ENCODE measurements around the gene JAKMIP1.

Gene JAKMIP1

DNA sequence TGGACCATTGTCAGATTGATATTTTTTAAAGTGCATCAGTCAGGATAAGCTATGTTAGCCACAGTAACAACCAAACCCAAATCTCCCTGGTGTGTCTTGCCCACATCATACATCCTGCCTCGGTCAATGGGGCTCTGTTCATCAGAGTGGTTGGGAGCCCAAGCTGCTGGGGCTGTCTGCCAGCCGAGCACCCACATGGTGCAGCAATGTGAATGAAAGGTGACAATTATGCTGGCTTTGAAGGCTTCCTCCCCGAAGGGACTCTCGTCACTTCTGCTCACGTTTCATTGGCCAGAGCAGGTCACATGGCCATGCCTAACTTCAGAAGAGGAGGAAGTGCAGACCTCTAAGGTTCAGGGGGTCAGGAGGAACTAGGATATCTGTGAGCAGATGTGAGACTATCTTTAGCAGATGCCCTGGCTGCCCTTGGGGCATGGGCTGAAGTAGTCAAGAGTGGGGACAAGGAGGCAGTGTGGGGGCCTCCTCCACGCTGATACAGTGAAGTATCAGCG lies 1.3 kb upstream of the JAKMIP1 start:
- DNase-seq (ENCODE audit: low spot score): no peak

DNA sequence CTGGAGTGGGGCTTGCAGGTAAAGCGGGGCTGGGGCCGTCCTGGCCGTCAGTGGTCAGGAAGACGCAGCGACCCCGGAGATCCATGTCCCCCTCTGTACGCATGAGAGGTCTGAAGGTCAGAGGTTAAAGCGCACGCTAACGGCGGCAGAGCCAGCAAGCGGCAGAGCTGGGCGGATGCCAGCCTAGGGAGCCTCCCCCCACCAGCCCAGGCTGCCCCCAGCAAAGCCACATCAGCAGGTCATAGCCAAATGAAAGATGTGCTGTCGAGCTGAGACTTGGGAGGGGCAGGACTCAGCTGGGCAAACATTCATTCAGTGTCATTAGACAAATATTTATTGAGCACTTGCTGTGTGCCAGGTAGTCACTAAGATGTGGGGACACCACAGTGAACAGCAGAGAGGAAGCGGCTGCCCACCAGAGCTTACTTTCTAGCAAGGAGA lies 593 bp upstream of the JAKMIP1 start:
- DNase-seq (ENCODE audit: low spot score): no peak

DNA sequence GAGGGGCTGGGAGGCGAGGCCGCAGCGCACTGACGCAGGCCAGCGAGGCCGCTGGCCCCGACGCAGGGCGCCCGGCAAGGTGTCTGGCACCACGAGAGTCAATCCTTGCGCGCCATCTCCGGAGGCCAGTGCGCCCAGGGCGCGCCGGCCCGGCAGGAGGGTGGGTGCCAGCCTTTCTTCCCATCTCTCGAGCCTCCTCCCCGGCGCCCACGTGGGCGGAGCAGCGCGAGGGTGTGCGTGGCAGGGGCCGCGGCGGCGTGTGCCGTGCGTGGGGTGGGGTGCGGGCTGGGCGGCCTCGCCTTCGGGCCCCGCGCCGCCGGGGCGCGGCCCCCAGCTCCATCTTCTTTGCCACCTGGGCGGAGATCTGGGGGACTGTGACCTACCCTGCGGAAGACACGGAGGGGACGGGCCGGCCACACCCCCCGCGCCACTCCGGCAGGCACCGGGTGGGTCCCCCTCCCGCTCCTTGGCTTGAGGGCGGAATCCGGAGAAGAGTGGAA lies 877 bp downstream of the JAKMIP1 start:
- no peak for DNase-seq (ENCODE audit: low spot score)

DNA sequence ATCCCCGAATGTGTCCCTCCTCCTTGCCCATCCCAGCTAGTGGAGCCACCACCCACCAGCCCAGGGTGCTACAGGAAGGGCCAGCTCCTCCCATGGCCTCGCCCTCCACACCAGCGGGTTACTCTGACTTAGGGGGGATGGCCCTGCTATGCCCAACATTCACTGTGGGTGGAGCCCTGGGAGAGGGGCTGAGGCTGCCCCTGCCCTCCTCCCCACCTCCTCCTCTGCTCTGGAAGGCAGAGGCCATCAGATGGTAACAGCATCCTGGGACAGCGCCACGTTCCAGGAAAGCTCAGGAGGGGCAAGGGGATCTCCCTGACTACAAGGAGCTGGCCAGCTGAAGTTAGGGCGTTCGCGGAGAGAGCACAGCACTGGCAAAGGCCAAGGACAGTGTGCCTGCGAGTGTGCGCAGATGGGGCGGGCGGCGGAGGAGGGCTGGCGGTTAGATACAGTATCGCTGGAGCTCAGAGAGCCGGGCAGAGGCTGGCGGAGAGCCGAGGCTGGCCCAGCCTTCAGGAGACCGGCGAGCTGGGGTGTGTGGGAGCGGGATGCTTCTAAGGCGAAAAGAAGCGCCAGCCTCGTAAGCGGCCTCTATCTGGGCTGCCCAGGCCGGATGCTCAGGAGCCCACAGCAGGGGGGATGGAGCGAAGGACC lies 1.5 kb downstream of the JAKMIP1 start:
- DNase-seq (ENCODE audit: low spot score): no peak

DNA sequence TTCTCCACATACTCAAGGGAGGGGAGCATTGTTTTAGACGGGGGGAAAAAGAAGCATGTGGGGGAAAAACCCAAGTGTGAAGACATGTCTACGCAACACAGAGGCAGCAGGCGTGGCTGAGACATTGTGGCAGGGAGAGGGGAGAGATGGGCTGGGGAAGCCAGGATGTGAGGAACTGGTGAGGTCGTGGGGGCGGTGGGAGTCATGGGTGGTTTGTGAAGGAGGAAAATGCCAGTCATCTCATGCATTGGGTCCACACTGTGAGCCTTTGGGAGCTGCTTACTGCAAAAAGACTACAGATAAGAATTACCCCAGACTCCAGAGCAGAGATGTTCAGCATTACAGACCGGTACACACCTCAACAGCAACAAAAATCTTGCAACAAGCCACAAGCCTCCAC lies 2.1 kb downstream of the JAKMIP1 start:
- no peak for DNase-seq (ENCODE audit: low spot score)

DNA sequence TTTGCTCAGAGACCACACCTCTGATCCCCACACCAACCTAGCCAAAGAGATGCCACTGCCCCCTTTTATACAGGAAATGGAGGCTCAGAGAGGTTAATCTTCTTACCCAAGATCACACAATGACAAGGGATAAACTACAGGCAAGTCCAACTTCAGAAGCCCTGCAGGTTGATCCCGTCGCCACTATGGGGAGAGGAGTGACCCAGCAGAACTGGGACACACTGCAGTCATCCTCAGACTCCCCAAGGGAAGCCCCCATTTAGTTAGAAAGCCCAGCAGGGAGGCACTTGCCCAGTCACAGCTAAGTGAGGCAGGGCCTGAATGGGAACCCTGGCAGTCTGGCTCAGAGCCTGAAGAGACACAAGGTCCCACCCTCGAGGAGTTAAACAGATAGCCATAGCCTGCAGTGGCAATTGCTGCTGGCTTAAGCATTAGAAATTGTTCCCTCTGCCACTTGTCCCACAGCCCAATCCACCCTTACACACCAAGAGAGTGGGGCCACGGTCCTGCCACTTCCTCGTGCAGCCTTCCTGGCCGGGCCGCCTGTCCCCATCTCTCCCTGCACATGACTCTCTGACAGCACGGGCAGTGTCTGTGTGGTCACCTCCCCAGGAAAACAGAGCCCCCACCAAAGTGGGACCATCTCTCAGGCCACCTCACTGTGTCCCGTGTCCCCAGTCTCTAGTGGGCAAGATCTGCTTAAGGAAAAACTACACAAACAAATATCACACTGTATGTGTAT lies 2.7 kb downstream of the JAKMIP1 start:
- DNase-seq (ENCODE audit: low spot score): no peak

DNA sequence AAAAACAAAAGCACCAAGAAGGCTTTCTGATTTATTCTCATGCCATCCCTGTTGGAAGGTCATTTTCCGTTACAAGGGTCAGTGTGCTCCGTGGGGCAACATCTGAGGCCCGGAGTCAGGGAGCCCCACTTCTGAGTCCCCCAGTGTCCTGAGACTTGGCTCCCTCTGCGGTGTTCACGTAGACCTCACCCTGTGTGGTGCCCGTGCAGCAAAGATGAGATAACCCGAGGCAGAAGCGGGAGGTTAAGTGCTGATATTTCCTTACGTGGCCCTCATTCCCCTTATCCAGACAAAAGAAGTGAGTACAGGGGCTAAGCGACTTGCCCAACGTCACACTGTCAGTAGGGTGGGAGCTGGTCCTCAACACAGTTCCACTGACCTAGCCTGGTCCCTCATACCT lies 3.5 kb downstream of the JAKMIP1 start:
- DNase-seq (ENCODE audit: low spot score): no peak

DNA sequence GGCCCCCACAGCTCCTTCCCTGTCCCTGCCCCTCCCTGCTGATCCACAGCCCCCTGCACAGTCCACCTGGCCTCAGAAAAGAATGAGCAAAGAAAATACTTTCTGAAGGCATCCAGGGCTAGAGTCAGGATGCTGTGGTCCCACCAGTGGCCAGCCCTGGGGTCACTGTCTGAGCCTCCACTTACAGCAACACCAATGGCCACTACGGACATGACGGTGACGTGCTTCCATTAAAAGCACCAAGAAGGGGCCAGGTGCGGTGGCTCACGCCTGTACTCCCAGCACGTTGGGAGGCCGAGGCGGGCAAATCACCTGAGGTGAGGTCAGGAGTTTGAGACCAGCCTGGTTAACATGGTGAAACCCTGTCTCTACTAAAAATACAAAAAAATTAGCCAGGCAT lies 4.0 kb downstream of the JAKMIP1 start:
- DNase-seq (ENCODE audit: low spot score): no peak

DNA sequence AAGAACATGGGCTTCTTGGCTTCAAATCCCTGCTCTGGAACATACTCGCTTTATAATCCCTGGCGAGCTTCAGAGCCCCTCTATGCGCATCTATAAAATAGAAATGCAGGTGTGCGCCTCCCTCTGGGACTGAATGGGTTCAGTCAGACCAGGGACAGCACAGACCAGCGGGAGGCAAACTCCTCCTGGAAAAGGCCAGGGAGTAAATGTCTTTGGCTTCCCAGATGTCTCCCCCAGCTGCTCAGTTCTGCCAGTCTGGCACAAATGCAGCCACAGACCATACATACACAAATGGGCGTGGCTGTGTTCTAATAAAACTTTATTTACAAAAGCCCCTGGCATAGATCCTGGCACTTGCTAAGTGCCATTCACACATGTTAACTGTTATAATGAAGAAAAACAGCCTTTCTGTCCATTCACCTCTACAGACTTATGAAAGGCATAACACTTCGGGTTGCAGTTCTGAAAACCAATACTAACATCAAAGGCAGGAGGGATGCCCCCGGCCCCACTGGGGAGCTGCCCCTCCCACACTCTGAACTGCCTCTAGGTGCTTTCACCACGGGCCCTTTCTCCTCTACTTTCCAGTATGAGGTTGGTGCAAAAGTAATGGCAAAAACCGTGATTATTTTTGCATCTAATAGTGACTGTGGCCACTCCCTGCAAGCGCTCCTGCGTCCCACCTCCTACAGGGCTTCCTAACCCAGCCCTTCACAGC lies 4.6 kb downstream of the JAKMIP1 start:
- DNase-seq (ENCODE audit: low spot score): no peak

DNA sequence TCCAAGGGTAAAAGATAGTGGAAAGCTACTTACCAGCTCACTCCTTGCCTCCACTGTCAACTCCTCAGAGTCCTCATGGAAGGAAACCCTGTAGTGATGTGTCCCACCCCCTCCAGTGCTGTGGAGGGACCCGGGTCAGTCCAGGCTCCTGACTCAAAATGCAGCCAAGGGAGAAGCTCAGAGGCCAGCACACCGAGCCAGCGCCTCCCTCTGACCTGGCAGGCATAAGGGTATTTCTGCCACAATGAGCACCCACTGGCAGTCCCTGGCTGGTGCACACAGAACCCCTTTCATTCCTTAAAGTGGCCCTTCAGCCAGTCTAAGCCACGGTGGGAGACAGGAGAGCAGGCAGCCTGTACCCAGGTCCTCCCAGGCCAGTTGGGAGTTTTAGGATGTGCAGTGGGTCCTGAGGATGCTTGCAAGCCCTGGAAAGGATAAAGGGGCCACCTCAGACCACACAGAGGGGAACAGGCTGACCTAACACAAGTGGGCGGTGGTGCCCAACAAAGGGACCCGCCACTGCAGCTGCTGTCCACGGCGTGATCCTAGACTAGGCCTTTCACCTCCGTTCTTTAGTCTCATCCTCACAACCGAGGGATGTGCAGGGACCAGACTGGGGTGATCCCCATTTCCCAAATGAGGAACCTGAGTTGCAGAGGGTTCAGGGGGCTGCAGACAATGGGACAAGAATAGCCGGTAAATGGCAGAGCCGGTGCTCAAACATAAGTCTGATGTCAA lies 5.7 kb downstream of the JAKMIP1 start:
- no peak for DNase-seq (ENCODE audit: low spot score)

DNA sequence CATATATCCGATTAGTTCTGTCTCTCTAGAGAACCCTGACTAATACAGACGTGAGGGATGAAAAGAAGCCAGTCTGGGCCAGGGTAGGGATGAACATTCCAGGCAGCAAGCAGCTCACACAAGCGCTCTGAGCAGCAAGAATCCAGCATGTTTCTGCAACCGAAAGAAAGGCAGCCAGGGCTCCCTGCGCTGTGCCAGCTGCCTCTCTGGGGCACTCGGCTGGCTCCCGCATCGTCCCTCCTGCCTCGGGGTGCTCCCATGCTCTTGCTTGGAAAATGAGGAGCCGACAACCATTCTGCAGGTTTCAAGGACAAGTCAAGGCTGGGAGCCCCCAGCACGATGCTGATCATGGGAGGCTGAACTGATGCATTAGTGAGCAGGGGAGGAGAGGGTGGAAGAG lies 7.0 kb downstream of the JAKMIP1 start:
- no peak for DNase-seq (ENCODE audit: low spot score)

DNA sequence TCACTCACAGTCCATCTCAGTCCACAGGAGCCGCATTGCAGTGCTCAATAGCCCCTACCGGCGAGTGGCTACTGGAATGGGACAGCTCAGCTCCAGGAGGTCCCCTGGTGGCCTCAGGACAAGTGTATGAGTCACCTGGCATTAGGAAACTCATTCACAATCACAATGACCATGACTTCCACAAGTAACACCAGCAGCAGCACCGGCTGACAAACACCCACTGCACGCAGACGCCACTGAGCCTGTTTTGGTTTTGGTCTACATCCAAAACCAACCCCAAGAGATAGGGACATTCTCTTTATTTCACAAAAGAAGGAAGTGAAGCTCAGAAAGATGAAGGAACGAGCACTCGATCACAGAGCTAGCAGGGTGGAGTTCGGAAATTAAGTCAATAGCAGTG lies 8.1 kb downstream of the JAKMIP1 start:
- DNase-seq (ENCODE audit: low spot score): no peak

DNA sequence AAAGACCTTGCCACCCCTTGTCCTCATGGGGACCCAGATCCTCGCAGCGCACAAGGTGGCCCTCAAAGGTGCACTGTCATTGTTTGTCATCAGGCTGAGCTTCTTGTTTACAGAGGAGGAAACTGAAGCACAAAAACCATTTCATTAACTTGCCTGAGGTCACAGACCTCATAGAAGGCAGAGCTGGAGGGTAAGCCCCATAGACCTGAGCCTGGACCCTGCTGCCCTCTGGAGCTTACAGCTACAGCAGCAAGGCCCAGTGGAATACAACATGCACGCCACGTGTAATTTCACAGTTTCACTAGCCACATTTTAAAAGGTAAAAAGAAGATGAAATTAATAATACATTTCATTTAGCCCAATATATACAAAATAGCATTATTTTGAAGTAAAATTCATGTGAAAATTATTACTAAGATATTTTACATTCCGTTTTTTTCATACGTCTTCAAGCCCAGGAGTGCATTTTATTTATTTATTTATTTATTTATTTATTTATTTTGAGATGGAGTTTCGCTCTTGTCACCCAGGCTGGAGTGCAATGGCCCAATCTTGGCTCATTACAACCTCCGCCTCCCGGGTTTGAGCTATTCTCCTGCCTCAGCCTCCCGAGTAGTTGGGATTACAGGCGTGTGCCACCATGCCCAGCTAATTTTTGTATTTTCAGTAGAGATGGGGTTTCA lies 8.8 kb downstream of the JAKMIP1 start:
- DNase-seq (ENCODE audit: low spot score): no peak

DNA sequence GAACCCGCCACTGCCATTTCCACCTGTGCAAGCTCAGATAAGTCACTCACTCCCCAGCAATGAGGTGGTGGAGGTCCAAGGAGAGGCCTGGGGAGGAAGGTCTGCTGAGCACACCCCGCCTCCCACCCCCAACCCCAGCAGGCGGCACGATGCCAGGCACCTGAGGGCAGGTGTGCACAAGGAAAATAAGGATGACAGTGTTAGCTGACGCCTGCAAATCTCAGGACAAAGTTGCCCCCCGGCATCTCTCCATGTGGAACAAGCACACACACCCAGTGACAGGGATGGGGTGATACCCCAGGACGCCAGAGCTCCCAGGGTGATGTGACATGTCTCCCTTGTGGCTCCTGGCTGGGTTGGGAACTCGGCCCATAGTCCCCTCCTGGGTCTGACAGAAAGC lies 9.9 kb downstream of the JAKMIP1 start:
- DNase-seq (ENCODE audit: low spot score): no peak

DNA sequence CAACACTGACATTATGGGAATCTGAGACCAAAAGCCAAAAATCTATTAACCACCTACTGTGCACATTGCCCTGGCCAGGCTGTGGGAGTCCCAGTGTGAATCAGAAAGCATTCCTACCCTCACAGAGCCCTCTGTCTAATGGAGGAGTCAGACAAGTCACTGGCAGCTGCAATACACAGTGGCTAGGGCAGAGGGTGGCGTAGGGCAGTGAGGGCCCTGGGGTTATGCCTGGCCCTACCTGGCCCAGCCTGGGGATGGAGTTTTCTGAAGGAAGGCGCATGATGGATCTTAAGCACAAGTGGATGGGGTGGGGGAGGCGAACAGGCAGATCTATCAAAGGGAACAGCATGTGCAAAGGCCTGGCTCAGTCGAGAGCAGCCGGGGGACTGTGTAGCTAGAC lies 10.8 kb downstream of the JAKMIP1 start:
- no peak for DNase-seq (ENCODE audit: low spot score)

DNA sequence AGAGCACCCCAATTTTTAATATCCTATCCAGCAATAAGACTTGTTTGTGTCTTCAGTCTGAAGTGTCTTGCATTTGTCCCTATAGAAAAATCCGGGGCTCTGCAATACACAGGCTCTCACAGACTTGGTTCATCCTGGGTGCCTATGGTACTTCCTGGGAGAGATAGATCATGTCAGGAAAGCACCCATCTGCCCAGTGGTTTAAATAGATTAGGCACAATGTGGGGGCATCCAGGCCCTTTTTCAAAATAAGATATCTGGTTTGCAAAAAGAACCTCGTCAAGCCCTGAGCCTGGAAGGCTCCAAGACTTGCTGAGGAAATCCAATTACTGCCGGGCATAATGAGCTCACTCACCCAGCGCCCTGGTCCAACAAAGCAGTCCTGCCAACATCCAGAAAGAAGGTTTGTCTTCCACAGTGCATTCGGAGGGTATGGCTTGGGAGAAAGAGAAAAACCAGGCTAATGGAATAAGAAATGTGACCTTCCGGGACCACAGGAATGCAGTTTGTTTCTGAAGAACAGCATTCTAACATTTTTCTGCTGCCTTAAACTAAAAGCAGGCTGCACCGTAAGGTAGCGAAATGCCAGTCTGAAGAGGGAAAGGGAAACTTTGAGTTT lies 11.6 kb downstream of the JAKMIP1 start:
- DNase-seq (ENCODE audit: low spot score): no peak

DNA sequence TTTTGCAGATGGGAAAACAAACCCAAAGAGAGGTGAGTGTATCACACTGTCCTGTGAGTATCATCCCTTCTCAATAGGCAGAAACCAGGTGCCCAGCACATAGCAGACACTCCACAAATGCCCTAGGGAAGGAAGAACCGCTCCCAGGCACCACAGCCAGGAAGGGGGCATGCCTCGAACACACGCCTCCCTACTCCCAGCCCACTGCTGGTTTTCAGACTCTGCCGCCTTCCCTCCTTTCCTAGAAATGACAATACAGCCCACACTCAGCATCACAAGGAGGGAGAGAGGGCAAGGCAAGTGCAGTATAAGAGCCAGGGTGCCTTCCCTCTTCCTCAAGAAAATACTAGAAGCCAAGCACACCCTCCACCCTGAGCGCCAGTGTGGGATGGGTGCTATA lies 16.2 kb downstream of the JAKMIP1 start:
- DNase-seq (ENCODE audit: low spot score): no peak

DNA sequence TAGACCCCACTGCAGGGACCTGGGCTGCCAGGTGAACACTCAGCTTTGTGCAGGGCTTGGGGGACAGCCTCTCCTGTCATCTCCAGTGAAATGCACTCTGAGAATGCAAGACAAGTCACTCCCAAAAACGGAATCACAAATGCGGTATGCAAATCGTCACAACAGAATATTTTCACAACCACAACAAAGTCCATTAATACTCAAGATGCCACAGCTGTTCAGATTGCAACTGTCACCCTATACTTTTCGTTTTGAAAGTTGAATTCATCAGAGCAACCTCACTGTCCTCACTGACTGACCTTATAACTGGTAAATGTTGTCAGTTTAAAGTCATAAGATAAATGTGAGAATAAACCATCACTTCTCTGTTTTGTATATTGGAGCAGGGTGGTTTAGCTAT lies 16.6 kb downstream of the JAKMIP1 start:
- no peak for DNase-seq (ENCODE audit: low spot score)

DNA sequence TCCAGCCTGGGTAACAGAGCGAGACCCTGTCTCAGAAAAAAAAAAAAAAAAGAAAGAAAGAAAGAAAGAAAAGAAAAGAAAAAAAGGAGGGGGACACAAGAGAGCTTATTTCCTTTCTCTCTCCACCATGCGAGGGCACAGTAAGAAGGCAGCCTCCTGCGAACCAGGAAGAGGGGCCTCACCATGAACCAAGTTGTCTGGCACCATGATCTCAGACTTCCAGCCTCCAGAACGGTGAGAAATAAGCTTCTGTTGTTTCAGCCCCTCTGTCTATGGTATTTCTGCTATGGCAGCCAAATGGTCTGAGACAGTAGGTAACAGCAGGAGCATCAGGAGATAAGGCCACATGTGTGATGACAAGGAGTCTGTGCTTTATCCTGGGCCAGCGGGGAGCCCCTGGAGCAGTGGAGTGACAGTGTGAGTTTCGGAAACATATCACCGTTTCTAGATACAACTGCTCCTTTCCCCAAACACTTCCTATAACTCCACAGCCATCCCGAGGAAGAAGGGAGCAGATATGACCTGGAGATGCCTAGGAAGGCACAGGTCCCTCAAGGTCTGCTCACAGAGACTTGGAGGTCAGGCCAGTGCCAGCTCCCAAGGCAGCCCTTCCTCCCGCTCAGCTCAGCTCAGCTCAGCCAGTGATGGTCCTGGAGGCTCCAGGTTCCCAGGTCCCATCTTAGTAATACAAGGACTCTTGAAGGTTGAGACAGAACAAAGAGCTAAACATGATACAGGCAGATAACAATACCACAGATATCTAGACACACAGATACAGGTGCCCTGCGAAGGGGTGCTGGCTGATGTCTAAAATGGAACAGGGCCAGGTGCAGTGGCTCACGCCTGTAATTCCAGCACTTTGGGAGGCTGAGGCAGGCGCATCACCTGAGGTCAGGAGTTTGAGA lies 17.7 kb downstream of the JAKMIP1 start:
- no peak for DNase-seq (ENCODE audit: low spot score)
